Liver (tissue), 9 donors: ENCODE data around the gene CFAP97. TPM values are rescaled to one million over a fixed set of nuclear protein-coding genes. Genes with fewer than 3 reads are reported as not detected.

ENCODE experiments used
- DNase-seq: peaks from one replicate; pipeline ENCODE4 v3.0.0-alpha.2; 2017; ENCODE audit warnings: low spot score
- H3K27ac ChIP-seq, 2 donors: one replicate each; pipeline ENCODE4 v1.7.0; 2013; ENCODE audit warnings: inconsistent platforms in 2 of 2, low read length in 2 of 2, control low read depth in 1 of 2, low read depth in 1 of 2, mild to moderate bottlenecking in 1 of 2
- H3K27me3 ChIP-seq, 4 donors: one replicate each; pipeline versions ENCODE4 v1.6.1 to v1.7.0; 2013; ENCODE audit warnings: low read length in 3 of 4, inconsistent platforms in 1 of 4, mild to moderate bottlenecking in 1 of 4, moderate library complexity in 1 of 4; ENCODE audit not compliant: control insufficient read depth in 4 of 4, insufficient read depth in 4 of 4
- H3K36me3 ChIP-seq, 4 donors: one replicate each; pipeline versions ENCODE4 v1.6.1 to v1.7.0; 2013; ENCODE audit warnings: low read length in 3 of 4, mild to moderate bottlenecking in 3 of 4, low read depth in 1 of 4, moderate library complexity in 1 of 4; ENCODE audit not compliant: control insufficient read depth in 4 of 4, insufficient read depth in 3 of 4
- H3K4me1 ChIP-seq, 4 donors: one replicate each; pipeline versions ENCODE4 v1.6.1 to v1.7.0; 2013; ENCODE audit warnings: low read length in 3 of 4, mild to moderate bottlenecking in 3 of 4, moderate library complexity in 1 of 4; ENCODE audit not compliant: control insufficient read depth in 4 of 4, insufficient read depth in 4 of 4
- H3K4me3 ChIP-seq, 3 donors: one replicate each; pipeline versions ENCODE4 v1.6.1 to v1.7.0; 2013; ENCODE audit warnings: low read length in 3 of 3, control low read depth in 1 of 3, low read depth in 1 of 3, mild to moderate bottlenecking in 1 of 3
- H3K9ac ChIP-seq, 2 donors: one replicate each; pipeline ENCODE4 v1.7.0; 2013; ENCODE audit warnings: low read length in 2 of 2, mild to moderate bottlenecking in 2 of 2, moderate library complexity in 2 of 2, control low read depth in 1 of 2, low read depth in 1 of 2
- H3K9me3 ChIP-seq, 4 donors: one replicate each; pipeline versions ENCODE4 v1.6.1 to v1.7.0; 2013; ENCODE audit warnings: low read length in 3 of 4; ENCODE audit not compliant: control insufficient read depth in 4 of 4
- FOXA1 ChIP-seq: IDR thresholded peaks from 2 replicates; pipeline ENCODE4 v1.6.1; 2016; ENCODE audit warnings: antibody characterized with exemption
- FOXA2 ChIP-seq: IDR thresholded peaks from 2 replicates; pipeline ENCODE4 v1.6.1; 2016; ENCODE audit warnings: antibody characterized with exemption
- GABPA ChIP-seq, 2 donors: IDR thresholded peaks in 1 of 2; conservative IDR thresholded peaks in 1 of 2; 2 replicates each; pipeline ENCODE4 v1.6.1; 2016; ENCODE audit warnings: antibody characterized with exemption in 2 of 2, mild to moderate bottlenecking in 1 of 2, moderate library complexity in 1 of 2
- HNF4A ChIP-seq, 2 donors: conservative IDR thresholded peaks; 2 replicates each; pipeline ENCODE4 v1.6.1; 2016; ENCODE audit warnings: antibody characterized with exemption in 2 of 2, mild to moderate bottlenecking in 2 of 2
- HNF4G ChIP-seq: IDR thresholded peaks from 2 replicates; pipeline ENCODE4 v1.6.1; 2016; ENCODE audit warnings: antibody characterized with exemption
- JUND ChIP-seq, 2 donors: IDR thresholded peaks; 2 replicates each; pipeline ENCODE4 v1.6.1; 2016; ENCODE audit warnings: antibody characterized with exemption in 2 of 2
- RAD21 ChIP-seq, 2 donors: IDR thresholded peaks; 2 replicates each; pipeline ENCODE4 v1.6.1; 2016; ENCODE audit warnings: antibody characterized with exemption in 2 of 2, mild to moderate bottlenecking in 2 of 2
- RXRA ChIP-seq, 2 donors: IDR thresholded peaks; 2 replicates each; pipeline ENCODE4 v1.6.1; 2017 to 2018; ENCODE audit warnings: antibody characterized with exemption in 2 of 2, mild to moderate bottlenecking in 1 of 2
- TAF1 ChIP-seq: conservative IDR thresholded peaks from 2 replicates; pipeline ENCODE4 v1.6.1; 2016; ENCODE audit warnings: antibody characterized with exemption, mild to moderate bottlenecking
- YY1 ChIP-seq: IDR thresholded peaks from 2 replicates; pipeline ENCODE4 v1.6.1; 2016; ENCODE audit warnings: antibody characterized with exemption, mild to moderate bottlenecking
- WGBS: extraction: QIAGEN DNeasy Blood & Tissue Kit; methylation state at CpG from one replicate; pipeline ENCODE4 v1.1.7; 2013; 5-methylcytosine and 5-hydroxymethylcytosine counted together
- polyA plus RNA-seq, 2 donors: library from polyadenylated mRNA; stranded (reverse) in 1 of 2; unstranded in 1 of 2; fragments of 200-250 nt in 1 of 2; fragments of >200 nt in 1 of 2; fragmentation: Nextera tagmentation in 1 of 2; extraction: Ambion mirVana in 1 of 2; gene quantifications; one replicate each; pipeline versions ENCODE4 v1.2.1 to v1.2.3, GENCODE V29; 2013 to 2015
- total RNA-seq, 2 donors: library from RNA; depleted of rRNA; stranded (reverse); fragments of >200 nt; gene quantifications; one replicate each; pipeline ENCODE4 v1.2.3, GENCODE V29; 2014
- TF ChIP-seq, protein P1 (sequence below): IDR thresholded peaks from 2 replicates; pipeline ENCODE4 v1.6.1; 2016; ENCODE audit warnings: antibody characterized with exemption
- TF ChIP-seq, protein P2 (sequence below): fragments of 150-350 bp; IDR thresholded peaks from 2 replicates; pipeline ENCODE4 v1.5.1; 2017; ENCODE audit warnings: improper control_type of control experiment, low read depth, low read length; ENCODE audit not compliant: missing input control
- TF ChIP-seq, protein P3 (sequence below): IDR thresholded peaks from 2 replicates; pipeline ENCODE4 v1.6.1; 2016; ENCODE audit warnings: antibody characterized with exemption
- donor health status: healthy.
- donor health status: healthy.
- donor health status: healthy.
- donor health status: healthy.
- donor health status: healthy.

CFAP97 gene
- total and polyA plus RNA-seq, 4 donors, result 7.5 to 30.9 (median 18.7) TPM

DNA sequence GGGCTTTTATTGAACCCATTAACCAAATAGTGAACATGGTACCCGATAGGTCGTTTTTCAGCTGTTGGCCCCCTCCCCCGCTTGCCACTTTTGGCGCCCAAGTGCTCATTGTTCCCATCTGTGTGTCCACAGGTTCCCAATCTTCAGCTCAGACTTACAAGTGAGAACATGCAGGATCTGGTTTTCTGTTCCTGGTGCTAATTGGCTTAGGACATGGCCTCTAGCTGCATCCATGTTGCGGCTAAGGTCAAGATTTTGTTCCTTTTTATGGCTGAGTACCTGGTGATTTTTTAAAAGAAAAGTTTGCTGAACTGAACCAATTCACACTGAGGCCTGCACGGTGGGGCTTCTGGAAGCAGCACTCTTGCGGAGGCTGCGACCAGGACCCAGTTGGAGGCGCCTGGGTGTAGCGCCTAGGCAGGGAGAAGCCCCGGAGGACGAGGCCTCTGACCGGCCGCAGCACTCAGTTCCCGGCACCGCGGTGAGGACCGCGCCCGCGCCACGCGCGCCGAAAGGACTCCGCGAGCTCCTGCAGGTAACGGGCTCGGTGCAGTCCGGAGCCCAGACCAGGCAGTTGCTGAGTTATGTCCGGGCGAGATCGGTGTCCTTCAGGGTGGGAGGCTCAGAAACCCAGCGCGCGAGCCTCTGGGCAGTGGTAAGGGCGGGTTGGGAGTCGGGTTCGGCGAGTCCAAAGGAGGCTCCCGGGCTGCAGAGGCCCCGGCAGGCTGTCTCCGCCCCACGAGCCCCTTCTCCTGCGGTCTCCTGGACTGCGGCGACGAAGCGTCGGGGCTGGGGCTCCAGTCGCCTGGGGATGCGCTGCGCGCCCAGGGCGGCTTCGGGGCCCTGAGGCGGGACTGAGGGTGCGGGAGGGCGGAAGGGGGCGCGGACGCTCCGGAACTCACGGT lies 76.5 kb downstream of the CFAP97 start:
- 10% methylated on average over 64 of the region's 64 CpGs for WGBS
- TF ChIP-seq YY1 (no peak), GABPA (IDR thresholded peaks at IDR 0.05 in 1 of 2, conservative IDR thresholded peaks at IDR 0.05 in 1 of 2) (no peak), HNF4G (no peak), RAD21 (IDR thresholded peaks at IDR 0.05) (no peak), TAF1 (no peak)
- TF ChIP-seq, protein P1, sequence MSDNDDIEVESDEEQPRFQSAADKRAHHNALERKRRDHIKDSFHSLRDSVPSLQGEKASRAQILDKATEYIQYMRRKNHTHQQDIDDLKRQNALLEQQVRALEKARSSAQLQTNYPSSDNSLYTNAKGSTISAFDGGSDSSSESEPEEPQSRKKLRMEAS, result no peak
- Histone ChIP-seq H3K9ac (peak overlapping the region; percentile 37 to 53), H3K36me3 (no peaks in the 10 kb centered on the region), H3K4me1 (peaks cover 1 to 19% (median 12%) of the 10 kb centered on the region in 4 donors), H3K27ac (peak overlapping the region in 1 of 2 donors; percentile 28), H3K27me3 (no peaks in the 10 kb centered on the region), H3K4me3 (peak overlapping the region; percentile 59 to 68 (median 64)), H3K9me3 (no peaks in the 10 kb centered on the region)
- DNase-seq, result no peak

DNA sequence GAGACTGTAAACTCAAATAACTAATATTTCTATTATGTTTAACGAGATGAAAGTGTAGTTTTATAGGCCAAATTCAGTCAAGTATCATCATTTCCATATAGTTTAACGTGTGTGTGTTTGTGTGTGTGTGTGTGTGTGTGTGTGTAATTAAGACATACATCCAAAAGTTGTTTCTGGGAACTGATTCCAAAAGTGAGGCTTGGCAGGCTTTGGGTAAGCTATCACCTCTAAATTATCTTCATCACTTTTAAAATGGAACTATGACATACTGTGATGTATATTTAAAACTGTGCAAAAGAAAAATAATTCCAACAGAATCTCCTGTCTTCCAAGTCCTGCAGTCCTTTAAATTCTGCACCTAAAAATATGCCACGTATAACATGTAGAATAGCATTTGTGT lies 79.8 kb downstream of the CFAP97 start:
- WGBS, result 70% methylated on average over 3 of the region's 3 CpGs
- H3K27ac ChIP-seq, result no peak overlapping the region
- no peaks in the 10 kb centered on the region for H3K27me3 ChIP-seq
- TF ChIP-seq GABPA (IDR thresholded peaks at IDR 0.05 in 1 of 2, conservative IDR thresholded peaks at IDR 0.05 in 1 of 2) (no peak), RXRA (IDR thresholded peaks at IDR 0.05) (no peak), RAD21 (IDR thresholded peaks at IDR 0.05) (no peak)
- TF ChIP-seq, protein P1, result no peak
- H3K4me1 ChIP-seq, result peaks cover 1 to 19% (median 12%) of the 10 kb centered on the region in 4 donors
- H3K9me3 ChIP-seq, result no peaks in the 10 kb centered on the region
- H3K9ac ChIP-seq, result no peak overlapping the region
- DNase-seq, result no peak
- no peaks in the 10 kb centered on the region for H3K36me3 ChIP-seq
- no peak overlapping the region for H3K4me3 ChIP-seq

DNA sequence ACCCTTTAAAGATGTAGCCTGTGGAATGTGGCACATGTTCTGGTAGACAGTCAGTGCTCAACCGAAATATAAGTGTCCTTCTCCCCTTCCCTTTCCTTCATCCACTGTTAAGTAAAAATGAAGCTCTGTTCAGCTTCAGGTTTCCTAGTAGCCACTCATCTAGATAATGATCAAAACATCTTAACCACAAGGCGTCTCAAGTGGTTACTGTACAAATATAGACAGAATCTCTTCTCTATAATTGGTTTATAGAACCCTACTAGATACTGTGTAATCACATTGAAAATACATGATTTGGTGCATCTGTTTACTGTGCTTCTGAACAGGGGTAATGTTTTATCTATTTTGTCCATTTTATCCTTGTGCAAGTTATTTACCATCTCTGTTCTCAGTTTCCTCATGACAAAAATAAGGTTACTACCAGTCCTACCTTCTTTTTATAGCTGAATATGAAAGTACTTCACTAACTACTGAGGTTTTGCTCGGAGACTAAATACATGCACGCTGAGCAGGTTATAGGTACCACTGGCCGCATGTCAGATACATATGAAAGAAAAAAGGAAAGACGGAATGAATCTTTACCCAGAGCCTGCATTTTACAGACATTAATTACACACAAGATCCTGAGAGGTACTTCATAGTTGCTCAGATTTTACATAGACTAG lies 81.0 kb downstream of the CFAP97 start:
- peaks cover 1 to 9% (median 8%) of the 10 kb centered on the region in 4 donors for H3K4me1 ChIP-seq
- no peak overlapping the region for H3K27ac ChIP-seq
- no peaks in the 10 kb centered on the region for H3K9me3 ChIP-seq
- TF ChIP-seq HNF4A (conservative IDR thresholded peaks at IDR 0.05), result no peak
- no peak for TF ChIP-seq FOXA1
- TF ChIP-seq JUND (IDR thresholded peaks at IDR 0.05), result no peak
- TF ChIP-seq, protein P2, sequence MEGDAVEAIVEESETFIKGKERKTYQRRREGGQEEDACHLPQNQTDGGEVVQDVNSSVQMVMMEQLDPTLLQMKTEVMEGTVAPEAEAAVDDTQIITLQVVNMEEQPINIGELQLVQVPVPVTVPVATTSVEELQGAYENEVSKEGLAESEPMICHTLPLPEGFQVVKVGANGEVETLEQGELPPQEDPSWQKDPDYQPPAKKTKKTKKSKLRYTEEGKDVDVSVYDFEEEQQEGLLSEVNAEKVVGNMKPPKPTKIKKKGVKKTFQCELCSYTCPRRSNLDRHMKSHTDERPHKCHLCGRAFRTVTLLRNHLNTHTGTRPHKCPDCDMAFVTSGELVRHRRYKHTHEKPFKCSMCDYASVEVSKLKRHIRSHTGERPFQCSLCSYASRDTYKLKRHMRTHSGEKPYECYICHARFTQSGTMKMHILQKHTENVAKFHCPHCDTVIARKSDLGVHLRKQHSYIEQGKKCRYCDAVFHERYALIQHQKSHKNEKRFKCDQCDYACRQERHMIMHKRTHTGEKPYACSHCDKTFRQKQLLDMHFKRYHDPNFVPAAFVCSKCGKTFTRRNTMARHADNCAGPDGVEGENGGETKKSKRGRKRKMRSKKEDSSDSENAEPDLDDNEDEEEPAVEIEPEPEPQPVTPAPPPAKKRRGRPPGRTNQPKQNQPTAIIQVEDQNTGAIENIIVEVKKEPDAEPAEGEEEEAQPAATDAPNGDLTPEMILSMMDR, result no peak
- TF ChIP-seq FOXA2, result no peak
- no peak for TF ChIP-seq RAD21 (IDR thresholded peaks at IDR 0.05)
- TF ChIP-seq, protein P3, sequence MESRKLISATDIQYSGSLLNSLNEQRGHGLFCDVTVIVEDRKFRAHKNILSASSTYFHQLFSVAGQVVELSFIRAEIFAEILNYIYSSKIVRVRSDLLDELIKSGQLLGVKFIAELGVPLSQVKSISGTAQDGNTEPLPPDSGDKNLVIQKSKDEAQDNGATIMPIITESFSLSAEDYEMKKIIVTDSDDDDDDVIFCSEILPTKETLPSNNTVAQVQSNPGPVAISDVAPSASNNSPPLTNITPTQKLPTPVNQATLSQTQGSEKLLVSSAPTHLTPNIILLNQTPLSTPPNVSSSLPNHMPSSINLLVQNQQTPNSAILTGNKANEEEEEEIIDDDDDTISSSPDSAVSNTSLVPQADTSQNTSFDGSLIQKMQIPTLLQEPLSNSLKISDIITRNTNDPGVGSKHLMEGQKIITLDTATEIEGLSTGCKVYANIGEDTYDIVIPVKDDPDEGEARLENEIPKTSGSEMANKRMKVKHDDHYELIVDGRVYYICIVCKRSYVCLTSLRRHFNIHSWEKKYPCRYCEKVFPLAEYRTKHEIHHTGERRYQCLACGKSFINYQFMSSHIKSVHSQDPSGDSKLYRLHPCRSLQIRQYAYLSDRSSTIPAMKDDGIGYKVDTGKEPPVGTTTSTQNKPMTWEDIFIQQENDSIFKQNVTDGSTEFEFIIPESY, result no peak
- no peaks in the 10 kb centered on the region for H3K27me3 ChIP-seq
- no peak overlapping the region for H3K9ac ChIP-seq
- WGBS, result 88% methylated on average over 6 of the region's 6 CpGs
- no peak for DNase-seq
- H3K36me3 ChIP-seq, result no peaks in the 10 kb centered on the region
- H3K4me3 ChIP-seq, result no peak overlapping the region
